DND-41 (cell line): ENCODE data around the gene SNRPA1.

ENCODE experiments used
- ATAC-seq: fragments of 200-7000 bp; cut with Tn5 transposase; 3 replicates; pipeline ENCODE4 v1.9.1; 2021; ENCODE audit warnings: low read depth; ENCODE audit not compliant: insufficient read depth
- DNase-seq: peaks from one replicate; pipeline ENCODE4 v3.0.0-alpha.2; 2020
- H2AFZ ChIP-seq: 2 replicates; pipeline ENCODE4 v1.6.0; 2012; ENCODE audit warnings: low read depth, low read length
- H3K27ac ChIP-seq: 2 replicates; pipeline ENCODE4 v1.5.1; 2012; ENCODE audit warnings: low read length, inconsistent platforms
- H3K27me3 ChIP-seq: fragments of 200-600 bp; sonication (generic); 2 replicates; pipeline ENCODE4 v1.6.0; 2012; ENCODE audit warnings: low read length, mild to moderate bottlenecking, inconsistent platforms; ENCODE audit not compliant: insufficient read depth, poor library complexity
- H3K36me3 ChIP-seq: 2 replicates; pipeline ENCODE4 v1.5.1; 2012; ENCODE audit warnings: low read length, inconsistent platforms; ENCODE audit not compliant: insufficient read depth
- H3K4me1 ChIP-seq: 2 replicates; pipeline ENCODE4 v1.5.1; 2012; ENCODE audit warnings: mild to moderate bottlenecking, low read length; ENCODE audit not compliant: insufficient read depth
- H3K4me2 ChIP-seq: 2 replicates; pipeline ENCODE4 v1.6.0; 2012; ENCODE audit warnings: mild to moderate bottlenecking, moderate library complexity, low read length, inconsistent platforms; ENCODE audit not compliant: insufficient read depth
- H3K4me3 ChIP-seq, 2 experiments: fragments of 200-600 bp in 1 of 2; shearing (Covaris generic) in 1 of 2; 2 replicates each; pipeline ENCODE4 v1.5.1; 2012 to 2016; ENCODE audit warnings: inconsistent platforms in 2 of 2, low read length in 2 of 2, mild to moderate bottlenecking in 2 of 2, low read depth in 1 of 2, moderate library complexity in 1 of 2
- H3K79me2 ChIP-seq: 2 replicates; pipeline ENCODE4 v1.6.0; 2012; ENCODE audit warnings: low read length, inconsistent platforms; ENCODE audit not compliant: insufficient read depth
- H3K9ac ChIP-seq: 2 replicates; pipeline ENCODE4 v1.6.0; 2012; ENCODE audit warnings: low read depth, mild to moderate bottlenecking, inconsistent platforms, low read length, moderate library complexity
- H3K9me3 ChIP-seq: 2 replicates; pipeline ENCODE4 v1.5.1; 2012; ENCODE audit warnings: low read length, moderate library complexity, mild to moderate bottlenecking, inconsistent platforms; ENCODE audit not compliant: insufficient read depth, severe bottlenecking
- H4K20me1 ChIP-seq: 2 replicates; pipeline ENCODE4 v1.6.0; 2012; ENCODE audit warnings: low read length; ENCODE audit not compliant: insufficient read depth
- EZH2 ChIP-seq: IDR thresholded peaks from 3 replicates; pipeline ENCODE4 v1.6.1; 2012; ENCODE audit warnings: borderline replicate concordance, low read depth, mild to moderate bottlenecking, moderate library complexity, low read length, inconsistent platforms; ENCODE audit not compliant: severe bottlenecking
- TF ChIP-seq, protein P1 (sequence below): IDR thresholded peaks from 2 replicates; pipeline ENCODE4 v1.5.1; 2012; ENCODE audit warnings: borderline replicate concordance, low read length, moderate library complexity, mild to moderate bottlenecking; ENCODE audit not compliant: poor library complexity, severe bottlenecking; ENCODE audit errors: extremely low read depth

SNRPA1 gene

DNA sequence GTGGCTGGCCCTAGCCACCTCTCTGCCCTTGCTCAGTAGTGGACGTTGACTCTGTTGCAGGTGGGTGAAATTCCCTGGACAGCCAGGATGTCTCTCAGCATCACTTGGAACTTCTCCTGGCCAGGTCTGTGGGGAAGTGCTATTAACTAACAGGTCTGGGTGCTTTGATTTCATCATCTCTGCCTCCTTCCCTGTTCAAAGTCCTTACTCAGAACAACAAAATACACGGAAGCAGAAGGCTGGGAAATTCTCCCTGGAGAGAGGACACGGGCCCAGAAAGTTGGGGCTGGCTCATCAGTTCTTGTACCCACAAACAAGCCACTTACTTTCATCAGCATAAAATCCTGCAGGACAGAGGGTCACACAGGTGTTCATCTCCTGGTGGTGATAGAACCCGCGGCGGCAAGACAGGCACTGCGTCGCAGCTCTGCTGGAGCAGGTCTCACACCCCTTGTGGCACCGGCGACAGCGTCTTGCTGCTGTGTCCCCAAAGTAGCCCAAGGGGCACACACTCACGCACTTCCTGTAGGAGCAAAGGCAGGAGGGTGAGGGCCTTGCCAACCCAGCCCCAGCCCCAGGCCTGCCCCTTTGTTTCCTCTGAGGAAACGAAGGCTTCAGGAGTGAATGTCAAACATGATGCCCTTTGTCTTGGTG, 29.6 kb upstream of the SNRPA1 start:
- Histone ChIP-seq H2AFZ (no peak overlapping the region), H3K27me3 (no peaks in the 10 kb centered on the region), H3K79me2 (no peaks in the 10 kb centered on the region), H3K4me2 (no peak overlapping the region), H4K20me1 (no peaks in the 10 kb centered on the region), H3K36me3 (no peaks in the 10 kb centered on the region), H3K4me3 (no peak overlapping the region), H3K9ac (no peak overlapping the region), H3K4me1 (peaks cover 19% of the 10 kb centered on the region), H3K27ac (no peak overlapping the region), H3K9me3 (no peaks in the 10 kb centered on the region)
- DNase-seq (no peak), ATAC-seq (no peak)
- no peak for TF ChIP-seq EZH2
- TF ChIP-seq, protein P1, sequence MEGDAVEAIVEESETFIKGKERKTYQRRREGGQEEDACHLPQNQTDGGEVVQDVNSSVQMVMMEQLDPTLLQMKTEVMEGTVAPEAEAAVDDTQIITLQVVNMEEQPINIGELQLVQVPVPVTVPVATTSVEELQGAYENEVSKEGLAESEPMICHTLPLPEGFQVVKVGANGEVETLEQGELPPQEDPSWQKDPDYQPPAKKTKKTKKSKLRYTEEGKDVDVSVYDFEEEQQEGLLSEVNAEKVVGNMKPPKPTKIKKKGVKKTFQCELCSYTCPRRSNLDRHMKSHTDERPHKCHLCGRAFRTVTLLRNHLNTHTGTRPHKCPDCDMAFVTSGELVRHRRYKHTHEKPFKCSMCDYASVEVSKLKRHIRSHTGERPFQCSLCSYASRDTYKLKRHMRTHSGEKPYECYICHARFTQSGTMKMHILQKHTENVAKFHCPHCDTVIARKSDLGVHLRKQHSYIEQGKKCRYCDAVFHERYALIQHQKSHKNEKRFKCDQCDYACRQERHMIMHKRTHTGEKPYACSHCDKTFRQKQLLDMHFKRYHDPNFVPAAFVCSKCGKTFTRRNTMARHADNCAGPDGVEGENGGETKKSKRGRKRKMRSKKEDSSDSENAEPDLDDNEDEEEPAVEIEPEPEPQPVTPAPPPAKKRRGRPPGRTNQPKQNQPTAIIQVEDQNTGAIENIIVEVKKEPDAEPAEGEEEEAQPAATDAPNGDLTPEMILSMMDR: no peak

DNA sequence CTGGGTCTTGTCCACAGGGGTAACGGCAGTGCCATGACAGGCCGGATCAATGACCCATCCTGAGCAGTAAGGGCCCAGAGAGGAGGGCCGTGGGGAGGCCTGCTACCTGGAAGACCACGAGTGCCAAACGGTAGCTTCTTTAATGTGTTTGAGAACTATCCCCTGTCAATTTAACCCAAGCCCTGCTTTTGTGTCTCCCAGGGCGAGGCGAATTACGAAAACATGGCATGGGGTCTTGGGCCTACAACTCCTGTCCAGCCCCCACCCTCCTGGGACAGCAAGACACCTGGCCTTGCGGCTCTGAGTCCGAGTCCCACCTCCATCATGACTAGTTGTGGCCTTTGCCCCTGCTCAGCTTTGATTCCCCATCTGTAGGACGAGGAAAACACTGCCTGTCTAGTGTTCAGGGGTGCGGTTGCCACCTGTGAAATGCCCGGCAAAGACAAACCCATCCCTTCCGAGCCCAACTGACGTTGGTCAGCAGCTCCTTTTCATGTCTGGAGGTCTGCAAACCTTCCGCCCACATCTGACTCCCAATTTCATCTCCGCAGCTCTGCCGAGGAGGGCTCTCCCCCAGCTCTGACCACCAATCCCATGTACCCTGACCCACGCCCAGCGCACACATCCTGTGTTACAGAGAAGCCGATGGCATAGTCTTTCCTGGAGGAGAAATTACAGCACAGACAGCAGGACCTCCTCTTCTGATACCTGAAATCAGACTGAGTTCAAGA, 28.9 kb upstream of the SNRPA1 start:
- no peak overlapping the region for H3K9ac ChIP-seq
- H3K4me2 ChIP-seq: no peak overlapping the region
- no peak overlapping the region for H3K4me3 ChIP-seq
- no peak overlapping the region for H3K27ac ChIP-seq
- H2AFZ ChIP-seq: no peak overlapping the region
- no peaks in the 10 kb centered on the region for H3K27me3 ChIP-seq
- no peak for TF ChIP-seq EZH2
- TF ChIP-seq, protein P1: no peak
- peaks cover 19% of the 10 kb centered on the region for H3K4me1 ChIP-seq
- DNase-seq: no peak
- no peaks in the 10 kb centered on the region for H3K79me2 ChIP-seq
- no peaks in the 10 kb centered on the region for H3K9me3 ChIP-seq
- ATAC-seq: no peak
- no peaks in the 10 kb centered on the region for H3K36me3 ChIP-seq
- no peaks in the 10 kb centered on the region for H4K20me1 ChIP-seq

DNA sequence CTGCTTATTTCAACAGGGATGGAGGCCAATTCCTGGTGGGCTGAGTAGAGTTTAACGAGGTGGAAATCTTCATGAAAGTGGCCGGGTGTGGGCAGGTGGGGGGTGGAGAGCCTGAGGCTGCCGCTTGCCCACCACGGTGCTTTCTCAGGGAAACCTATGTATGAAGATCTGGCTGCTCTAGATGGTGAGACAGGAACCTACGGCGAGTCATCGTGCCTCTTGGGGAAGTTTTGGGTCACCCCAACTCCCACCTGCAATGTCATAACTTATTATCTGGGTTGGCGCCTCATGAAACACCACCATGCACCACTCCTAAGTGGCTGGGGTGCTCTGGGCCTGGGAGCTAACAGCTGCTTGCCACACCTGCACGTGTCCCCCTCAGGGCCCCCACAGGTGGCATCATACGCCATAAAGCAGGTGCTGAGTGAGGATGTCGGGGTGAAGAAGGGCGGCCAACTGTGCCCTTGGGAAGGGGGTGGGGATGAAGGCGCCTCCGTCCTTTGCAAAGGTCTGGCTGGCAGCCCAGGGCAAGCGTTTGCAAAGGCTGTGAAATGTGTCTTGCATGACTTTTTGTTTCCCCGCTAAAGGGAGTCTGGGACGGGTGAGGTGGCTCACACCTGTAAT, 27.9 kb upstream of the SNRPA1 start:
- no peak overlapping the region for H2AFZ ChIP-seq
- H3K27me3 ChIP-seq: no peaks in the 10 kb centered on the region
- H3K79me2 ChIP-seq: no peaks in the 10 kb centered on the region
- H3K9me3 ChIP-seq: no peaks in the 10 kb centered on the region
- no peak for DNase-seq
- no peak overlapping the region for H3K4me2 ChIP-seq
- no peak overlapping the region for H3K9ac ChIP-seq
- TF ChIP-seq EZH2: no peak
- TF ChIP-seq, protein P1: no peak
- ATAC-seq: no peak
- H3K4me3 ChIP-seq: no peak overlapping the region
- H3K4me1 ChIP-seq: peaks cover 19% of the 10 kb centered on the region
- H4K20me1 ChIP-seq: no peaks in the 10 kb centered on the region
- no peaks in the 10 kb centered on the region for H3K36me3 ChIP-seq
- no peak overlapping the region for H3K27ac ChIP-seq
